HG03378 (cell line): ENCODE measurements around the gene ITGBL1.
A peak's percentile ranks its signal among the peaks of the same experiment; 100 is the strongest.
"Not testable (repeated sequence)": the region's sequence is repeated elsewhere in the genome, so short reads cannot be mapped to it uniquely, and the experiment has no call there.

Experiments used
- ATAC-seq: cut with Tn5 transposase; IDR thresholded peaks from one replicate; pipeline ENCODE4 v1.9.1; 2021; ENCODE audit warnings: mild to moderate bottlenecking, moderate library complexity; ENCODE audit not compliant: unreplicated experiment

The ITGBL1 gene

GRCh38 chr13:101511766-101512165, 59.3 kb downstream of the ITGBL1 start:
- no peak for ATAC-seq

GRCh38 chr13:101512650-101513049, 60.2 kb downstream of the ITGBL1 start:
- ATAC-seq, result no peak

- ATAC-seq, result no peak
These were observed 61.6 kb downstream of the ITGBL1 start for GRCh38 chr13:101514100-101514499.

- ATAC-seq, result peak; percentile 77
These were observed 62.3 kb downstream of the ITGBL1 start for GRCh38 chr13:101514695-101515275.

- no peak for ATAC-seq
These were observed 63.0 kb downstream of the ITGBL1 start for GRCh38 chr13:101515504-101515903.

- ATAC-seq, result no peak
These were observed 63.8 kb downstream of the ITGBL1 start for GRCh38 chr13:101516262-101516661.

GRCh38 chr13:101520672-101521071, 68.2 kb downstream of the ITGBL1 start:
- ATAC-seq, result peak; percentile 85

- ATAC-seq, result no peak
These were observed 68.9 kb downstream of the ITGBL1 start for GRCh38 chr13:101521371-101521770.

- no peak for ATAC-seq
These were observed 70.1 kb downstream of the ITGBL1 start for GRCh38 chr13:101522607-101523006.

- ATAC-seq, result no peak
These were observed 71.0 kb downstream of the ITGBL1 start for GRCh38 chr13:101523154-101524131.

GRCh38 chr13:101527130-101527529, 74.7 kb downstream of the ITGBL1 start:
- ATAC-seq, result no peak

GRCh38 chr13:101529422-101529821, 76.9 kb downstream of the ITGBL1 start:
- ATAC-seq, result peak; percentile 75

GRCh38 chr13:101530293-101530692, 77.8 kb downstream of the ITGBL1 start:
- no peak for ATAC-seq

- no peak for ATAC-seq
These were observed 82.8 kb downstream of the ITGBL1 start for GRCh38 chr13:101535192-101535746.

GRCh38 chr13:101536079-101536478, 83.6 kb downstream of the ITGBL1 start:
- no peak for ATAC-seq

GRCh38 chr13:101544544-101544943, 92.1 kb downstream of the ITGBL1 start:
- not testable (repeated sequence) for ATAC-seq

- ATAC-seq, result no peak
These were observed 92.5 kb downstream of the ITGBL1 start for GRCh38 chr13:101544979-101545378.

GRCh38 chr13:101545521-101545920, 93.0 kb downstream of the ITGBL1 start:
- ATAC-seq, result no peak

- no peak for ATAC-seq
These were observed 99.8 kb downstream of the ITGBL1 start for GRCh38 chr13:101552286-101552685.

- no peak for ATAC-seq
These were observed 100.3 kb downstream of the ITGBL1 start for GRCh38 chr13:101552786-101553185.

GRCh38 chr13:101554420-101555125, 102.1 kb downstream of the ITGBL1 start:
- ATAC-seq, result no peak
